Measurements from ENCODE around the gene IRF6.
A peak's percentile ranks its signal among the peaks of the same experiment; 100 is the strongest.

IRF6 gene

GRCh38 chr1:209785592-209785991 lies 20.4 kb downstream of the IRF6 start (continued):
- TF ChIP-seq RARB (CRISPR knock-in tag; IDR thresholded peaks at IDR 0.05) (no peak), SNAI2 (CRISPR knock-in tag; IDR thresholded peaks at IDR 0.05) (no peak), POU6F1 (CRISPR knock-in tag; IDR thresholded peaks at IDR 0.05; ENCODE audit: borderline replicate concordance, low read depth) (no peak), ISL1 (CRISPR knock-in tag; IDR thresholded peaks at IDR 0.05) (no peak), ESRRG (CRISPR knock-in tag; IDR thresholded peaks at IDR 0.05) (no peak), ZNF565 (CRISPR knock-in tag; conservative IDR thresholded peaks at IDR 0.05; ENCODE audit: low read depth) (no peak), GLIS3 (CRISPR knock-in tag; IDR thresholded peaks at IDR 0.05) (no peak)

GRCh38 chr1:209784265-209785169 lies 21.4 kb downstream of the IRF6 start, which contains the start of gene C1orf74:
C1orf74 (minus strand) TSS chr1:209784559; CDS start chr1:209783634, 925 bp downstream.
- peak; percentile 100 for ATAC-seq
- TF ChIP-seq OSR1 (CRISPR knock-in tag; IDR thresholded peaks at IDR 0.05) (no peak; the same call in 1 of the 2 replicates), TOX (CRISPR knock-in tag; IDR thresholded peaks at IDR 0.05; ENCODE audit: borderline replicate concordance) (peak; percentile 53; the same call in 1 of the 2 replicates), GLIS3 (CRISPR knock-in tag; IDR thresholded peaks at IDR 0.05) (no peak), PPARA (CRISPR knock-in tag; IDR thresholded peaks at IDR 0.05; ENCODE audit: borderline replicate concordance) (no peak), RARB (CRISPR knock-in tag; IDR thresholded peaks at IDR 0.05) (peak; percentile 71; the same call in 1 of the 2 replicates), ZNF565 (CRISPR knock-in tag; conservative IDR thresholded peaks at IDR 0.05; ENCODE audit: low read depth) (0 out of 2 replicates have a peak, but pooled peaks have one; percentile 11)

- no peak for ATAC-seq
These were observed 22.6 kb downstream of the IRF6 start for GRCh38 chr1:209783386-209783785.

GRCh38 chr1:209780268-209780667 lies 25.7 kb downstream of the IRF6 start:
- TF ChIP-seq TCF4 (CRISPR knock-in tag; IDR thresholded peaks at IDR 0.05; ENCODE audit: borderline replicate concordance): no peak
- no peak for TF ChIP-seq CSRNP3 (CRISPR knock-in tag; IDR thresholded peaks at IDR 0.05)
- TF ChIP-seq ARNTL (CRISPR knock-in tag; IDR thresholded peaks at IDR 0.05; ENCODE audit: borderline replicate concordance, low read depth): no peak
- no peak for TF ChIP-seq ESRRG (CRISPR knock-in tag; IDR thresholded peaks at IDR 0.05)
- no peak for TF ChIP-seq GLIS3 (CRISPR knock-in tag; IDR thresholded peaks at IDR 0.05)
- no peak for TF ChIP-seq OSR1 (CRISPR knock-in tag; IDR thresholded peaks at IDR 0.05)
- no peak for TF ChIP-seq SNAI2 (CRISPR knock-in tag; IDR thresholded peaks at IDR 0.05)

More at GRCh38 chr1:209783386-209783785, 22.6 kb downstream of the IRF6 start:
- TF ChIP-seq ARNTL (CRISPR knock-in tag; IDR thresholded peaks at IDR 0.05; ENCODE audit: borderline replicate concordance, low read depth): no peak
- no peak for TF ChIP-seq BACH2 (CRISPR knock-in tag; IDR thresholded peaks at IDR 0.05; ENCODE audit: borderline replicate concordance)
- TF ChIP-seq ZNF8 (CRISPR knock-in tag; IDR thresholded peaks at IDR 0.05): no peak
- TF ChIP-seq TSHZ2 (CRISPR knock-in tag; IDR thresholded peaks at IDR 0.05): no peak
- TF ChIP-seq ESRRG (CRISPR knock-in tag; IDR thresholded peaks at IDR 0.05): no peak
- TF ChIP-seq ZFP3 (CRISPR knock-in tag; IDR thresholded peaks at IDR 0.05): no peak
- TF ChIP-seq CREB5 (CRISPR knock-in tag; IDR thresholded peaks at IDR 0.05; ENCODE audit: low read depth): no peak
- no peak for TF ChIP-seq PPARA (CRISPR knock-in tag; IDR thresholded peaks at IDR 0.05; ENCODE audit: borderline replicate concordance)
- TF ChIP-seq OSR1 (CRISPR knock-in tag; IDR thresholded peaks at IDR 0.05): no peak
- no peak for TF ChIP-seq ZFP30 (CRISPR knock-in tag; IDR thresholded peaks at IDR 0.05)

More at GRCh38 chr1:209780268-209780667, 25.7 kb downstream of the IRF6 start:
- no peak for ATAC-seq

All from SK-N-SH treated with all-trans-retinoic acid at 6 μM for 48 hours (cell line).